ENCODE results near the gene TGFA.
A peak's percentile ranks its signal among the peaks of the same experiment; 100 is the strongest.

TGFA gene

GRCh38 chr2:70552501-70553333 is 909 bp downstream of the TGFA start:
- no peak for DNase-seq

GRCh38 chr2:70551167-70551566 is 2.5 kb downstream of the TGFA start:
- DNase-seq, result no peak

GRCh38 chr2:70549962-70550361 is 3.7 kb downstream of the TGFA start:
- no peak for DNase-seq

DNA sequence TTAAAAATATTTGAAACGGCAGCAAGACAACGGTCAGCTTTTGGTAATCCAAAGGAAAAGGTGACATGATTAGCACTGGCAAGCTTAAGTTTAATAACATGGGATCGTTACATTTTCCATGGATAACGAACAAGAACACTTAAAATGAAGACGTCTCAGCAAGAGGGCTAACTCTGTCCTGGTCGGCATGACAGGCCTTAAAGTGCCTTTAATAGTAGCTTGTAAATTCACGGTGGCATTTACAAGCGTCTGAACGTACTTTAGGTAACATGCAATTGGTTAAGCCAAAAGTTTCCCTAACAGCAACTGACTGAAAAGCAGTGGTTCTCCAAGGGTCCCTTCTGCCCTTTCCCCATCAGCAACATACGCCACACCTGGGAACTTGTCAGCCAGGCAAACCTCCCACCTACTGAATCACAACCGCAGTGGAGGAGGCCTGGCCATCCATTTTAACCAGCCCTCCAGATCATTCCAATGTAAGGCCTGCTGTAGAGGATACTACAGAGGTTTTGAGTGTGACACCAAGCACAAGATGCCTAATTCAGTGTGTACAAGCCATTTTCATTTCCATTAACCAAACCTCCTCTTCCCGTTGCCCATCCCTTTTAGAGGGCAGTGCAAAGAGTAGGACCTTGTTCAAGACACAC is 4.4 kb downstream of the TGFA start:
- no peak for DNase-seq

- DNase-seq, result no peak
These were observed 5.4 kb downstream of the TGFA start for GRCh38 chr2:70548233-70548632.

- no peak for DNase-seq
These were observed 6.7 kb downstream of the TGFA start for GRCh38 chr2:70546885-70547284.

GRCh38 chr2:70546376-70546775 is 7.2 kb downstream of the TGFA start:
- no peak for DNase-seq

DNA sequence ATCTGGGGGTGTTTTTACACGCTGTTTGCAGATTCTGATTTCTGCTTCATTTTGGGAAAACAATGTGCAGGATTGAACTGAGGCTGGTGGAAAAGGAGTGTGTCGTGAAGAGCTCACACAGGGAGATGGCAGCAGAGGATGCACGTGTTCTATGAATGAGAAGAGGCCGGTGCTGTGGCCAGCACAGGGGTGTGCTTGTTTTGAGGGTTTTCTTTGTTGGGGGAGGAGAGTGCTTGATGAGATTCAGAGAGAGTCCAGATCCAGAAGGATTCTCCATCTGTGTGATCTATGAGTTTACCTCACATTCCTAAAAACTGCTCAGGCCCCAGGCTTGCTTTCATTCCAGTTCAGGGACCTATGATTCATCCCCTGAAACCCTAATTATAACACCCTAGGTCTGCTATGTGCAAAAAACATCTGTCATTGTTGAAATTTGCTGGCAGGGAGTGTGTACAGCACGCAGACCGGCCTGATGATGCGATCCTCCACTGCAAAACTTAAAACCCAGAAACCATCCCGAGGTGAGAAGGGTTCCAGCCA is 12.1 kb downstream of the TGFA start:
- DNase-seq, result no peak

DNA sequence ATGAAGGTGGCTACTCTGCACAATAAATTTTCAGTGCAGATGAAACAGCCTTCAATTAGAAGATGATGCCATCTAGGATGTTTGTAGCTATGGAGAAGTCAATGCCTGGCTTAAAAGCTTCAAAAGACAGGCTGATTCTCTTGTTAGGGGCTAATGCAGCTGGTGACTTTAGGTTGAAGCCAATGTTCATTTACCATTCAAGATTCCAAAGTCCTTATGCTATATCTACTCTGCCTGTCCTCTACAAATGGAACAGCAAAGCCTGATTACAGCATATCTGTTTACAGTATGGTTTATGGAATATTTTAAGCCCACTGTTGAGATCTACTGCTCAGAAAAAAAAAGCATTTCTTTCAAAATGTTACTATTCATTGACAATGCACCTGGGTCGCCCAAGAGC is 15.8 kb downstream of the TGFA start:
- no peak for DNase-seq

DNA sequence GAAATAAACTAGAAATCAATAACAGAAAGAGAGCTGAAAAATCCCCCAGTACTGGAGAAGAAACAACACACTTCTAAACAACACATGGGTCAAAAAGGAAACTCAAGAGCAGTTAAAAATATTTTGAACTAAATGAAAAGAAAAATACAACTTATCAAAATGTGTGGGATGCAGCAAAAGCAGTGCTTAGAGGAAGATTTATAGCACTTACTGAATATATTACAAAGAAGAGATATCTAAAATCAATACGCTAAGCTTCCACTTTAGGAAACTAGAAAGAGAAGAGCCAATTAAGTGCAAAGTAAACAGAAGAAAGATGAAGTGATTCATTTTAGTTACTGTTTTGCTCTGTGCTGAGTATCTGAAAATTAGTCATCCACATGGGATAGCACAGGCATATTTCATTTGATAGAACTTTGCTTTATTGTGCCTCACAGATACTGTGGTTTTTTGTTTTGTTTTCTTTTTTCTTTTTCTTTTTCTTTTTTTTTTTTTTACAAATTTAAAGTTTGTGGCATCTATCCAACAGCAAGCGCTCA is 17.0 kb downstream of the TGFA start:
- DNase-seq, result no peak

GRCh38 chr2:70535573-70535972 is 18.1 kb downstream of the TGFA start:
- DNase-seq, result no peak

DNA sequence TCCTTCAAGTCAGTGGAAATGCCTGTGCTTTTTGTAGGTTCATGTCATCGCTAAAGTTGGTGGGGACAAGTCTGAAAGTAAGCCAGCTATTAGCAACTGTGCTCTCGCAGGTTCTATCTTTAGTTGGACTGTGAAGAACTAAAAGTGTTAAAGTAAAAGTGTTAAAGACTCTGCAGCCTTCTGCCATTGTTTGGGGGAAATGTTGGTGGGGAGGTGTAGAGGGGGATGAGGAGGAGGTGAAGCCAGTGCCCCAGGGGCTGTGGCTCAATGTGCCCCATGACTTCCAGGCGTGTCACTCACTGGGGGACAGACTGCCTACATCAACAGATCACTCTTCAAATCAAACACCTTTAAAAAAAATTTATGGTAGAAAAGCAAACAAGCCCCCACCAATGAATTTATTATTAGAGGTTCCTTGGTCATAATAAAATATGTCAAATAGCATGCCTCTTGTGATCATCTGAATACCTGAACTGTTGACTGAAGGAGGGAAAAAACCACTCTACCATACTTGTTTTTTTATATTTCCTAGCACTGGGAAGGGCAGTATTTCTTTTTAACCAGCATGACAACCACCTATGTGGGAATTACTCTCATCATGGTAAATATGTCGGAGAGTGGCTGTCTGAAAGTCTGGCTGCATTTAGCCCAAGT is 19.3 kb downstream of the TGFA start:
- DNase-seq, result no peak

DNA sequence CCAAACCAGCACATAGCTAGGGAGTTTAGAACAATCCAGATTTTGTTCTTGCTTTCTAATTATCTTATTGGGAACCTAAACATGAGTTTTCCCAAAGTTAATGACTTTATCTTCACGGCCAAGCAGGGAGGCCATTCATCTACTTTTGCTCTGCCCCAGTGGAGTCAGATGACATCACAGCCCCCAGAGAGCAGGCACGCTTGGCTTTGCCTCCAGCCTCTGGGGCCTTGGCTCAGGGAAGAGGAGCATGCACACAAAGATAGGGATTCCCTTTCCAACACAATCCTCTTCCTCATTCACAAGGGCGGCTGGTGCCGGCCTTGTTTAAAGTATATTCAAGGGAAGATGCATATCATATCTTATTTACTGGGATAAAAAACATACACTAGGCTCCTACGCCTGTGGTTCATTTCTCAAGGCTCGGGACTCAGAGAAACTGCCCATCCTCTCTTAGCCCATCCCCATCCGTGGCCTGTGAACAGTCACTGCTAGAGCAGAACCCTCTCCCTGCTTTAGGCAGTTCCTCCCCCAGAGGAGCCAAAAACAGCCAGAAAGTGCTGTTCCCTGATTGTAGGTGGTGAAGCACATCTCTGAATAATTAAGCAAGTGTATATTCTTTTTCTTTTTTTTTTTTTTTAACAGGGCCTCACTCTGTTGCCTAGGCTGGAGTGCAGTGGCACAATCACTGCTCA is 21.2 kb downstream of the TGFA start:
- DNase-seq, result no peak

GRCh38 chr2:70531419-70532086 is 22.1 kb downstream of the TGFA start:
- no peak for DNase-seq

DNA sequence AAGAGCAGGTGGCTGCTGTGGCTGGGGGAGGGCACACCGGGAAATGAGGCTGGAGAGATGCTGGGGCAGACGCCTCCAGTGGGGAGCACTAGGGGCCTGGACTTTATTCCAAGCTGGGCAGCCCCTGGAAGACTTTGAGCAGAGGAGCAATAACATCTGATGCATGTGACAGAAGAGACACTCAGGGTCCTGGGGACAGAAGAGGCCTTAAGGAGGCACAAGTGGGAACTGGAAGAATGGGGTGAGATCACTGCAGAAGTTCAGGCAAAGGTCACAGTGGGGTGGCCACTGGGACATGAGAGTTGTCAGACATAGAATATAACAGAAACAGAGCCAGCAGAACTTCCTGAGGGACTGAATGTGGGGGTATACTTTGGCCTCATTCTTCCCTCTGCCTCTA is 24.0 kb downstream of the TGFA start:
- DNase-seq, result no peak

DNA sequence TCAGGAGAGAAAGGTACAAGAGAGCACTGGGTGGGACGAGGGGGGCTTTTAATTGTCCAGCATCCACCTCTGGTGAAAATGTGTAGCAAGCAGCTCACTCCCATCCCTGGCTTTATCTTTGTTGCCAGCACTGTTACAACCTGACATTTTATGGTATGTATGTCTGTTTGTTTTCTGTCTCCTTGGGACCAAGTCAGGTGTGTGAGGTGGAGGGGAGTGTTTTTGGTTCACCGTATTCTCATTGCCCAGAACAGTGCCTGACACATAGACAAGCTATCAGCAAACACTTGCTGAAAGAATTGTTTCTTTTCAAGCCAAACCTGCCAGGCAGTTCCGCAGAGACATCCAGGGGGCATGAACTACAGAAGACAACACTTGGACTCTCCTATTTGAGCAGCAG is 24.7 kb downstream of the TGFA start:
- no peak for DNase-seq

GRCh38 chr2:70528276-70528675 is 25.4 kb downstream of the TGFA start:
- DNase-seq, result no peak

GRCh38 chr2:70527447-70528080 is 26.1 kb downstream of the TGFA start:
- no peak for DNase-seq

- no peak for DNase-seq
These were observed 27.5 kb downstream of the TGFA start for GRCh38 chr2:70526126-70526525.

DNA sequence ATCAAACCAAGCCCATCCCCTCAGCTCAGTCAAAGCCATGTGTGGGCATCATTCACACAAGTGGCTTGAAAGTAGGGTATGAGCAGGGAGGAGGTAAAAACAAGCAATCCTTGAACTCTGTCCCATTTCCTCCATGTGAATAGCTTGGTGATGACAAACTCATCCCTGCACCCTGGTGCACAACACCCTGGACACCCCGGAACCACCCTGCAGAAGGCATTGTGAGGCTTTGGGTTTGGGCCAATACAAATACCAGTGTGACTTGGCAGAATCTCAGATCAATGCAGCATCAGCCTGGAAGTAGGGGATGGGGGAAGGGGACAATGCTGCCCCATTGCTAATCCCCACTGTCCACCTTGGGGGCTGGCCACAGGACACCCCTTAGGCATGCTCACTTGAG is 28.6 kb downstream of the TGFA start:
- DNase-seq, result no peak

DNA sequence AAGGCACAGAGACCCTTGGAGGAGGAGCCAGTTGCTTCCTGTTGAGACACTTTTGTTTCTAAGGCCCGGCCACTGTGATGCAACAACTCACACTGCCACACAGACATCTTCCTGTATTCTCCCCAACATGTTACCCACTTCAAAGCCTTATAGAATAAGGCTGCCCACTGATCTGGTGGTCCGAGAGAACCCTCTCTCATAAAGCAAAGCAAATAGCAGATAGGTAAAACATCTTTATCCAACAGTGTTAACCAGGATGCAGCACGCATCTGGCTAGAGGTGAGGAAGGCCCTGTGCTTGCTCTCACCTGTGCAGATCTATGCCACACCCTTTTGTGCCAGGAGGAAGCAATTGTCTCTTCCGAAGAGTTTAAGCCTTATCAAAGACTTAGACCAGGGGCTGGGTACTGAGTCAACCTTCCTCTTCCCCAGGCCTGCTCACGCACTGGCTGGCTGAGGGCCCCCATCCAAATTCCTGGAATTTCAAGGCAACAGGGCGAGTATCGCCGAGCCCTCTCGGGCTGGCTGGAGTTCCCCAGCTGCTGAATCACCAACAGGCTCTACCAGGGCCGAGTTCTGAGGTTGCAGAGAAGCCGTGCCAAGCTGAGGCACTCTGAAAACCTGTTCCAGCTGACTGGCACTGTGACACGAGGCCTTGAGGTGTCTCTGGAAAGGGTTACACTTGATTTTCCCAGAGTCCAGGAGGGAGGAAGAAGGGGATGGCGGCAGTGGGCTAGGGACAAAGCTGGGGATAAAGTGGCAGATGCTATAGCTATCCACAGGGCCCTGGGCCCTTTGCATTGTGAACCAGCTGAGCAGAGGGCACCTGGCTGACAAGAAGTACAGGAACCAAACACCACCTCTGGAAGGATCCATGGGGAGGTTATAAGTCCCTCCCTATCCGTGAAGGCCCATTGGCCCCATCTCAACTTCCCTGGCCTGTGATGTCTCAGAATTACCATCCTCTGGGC is 29.3 kb downstream of the TGFA start:
- DNase-seq, result peak; percentile 9

Measured in stimulated activated naive CD4-positive, alpha-beta T cell treated with Interleukin-2 at 50 U/mL for 16 hours (primary cell).